ENCODE data around the gene HDAC11. TPM values are rescaled to one million over a fixed set of nuclear protein-coding genes. Genes with fewer than 3 reads are reported as not detected.
"Not testable (repeated sequence)": the region's sequence is repeated elsewhere in the genome, so short reads cannot be mapped to it uniquely, and the experiment has no call there.

HDAC11 gene
- polyA plus RNA-seq, 1 donor: 15.8 TPM

GRCh38 chr3:13470894-13471574 lies 9.1 kb upstream of the HDAC11 start:
- DNase-seq (ENCODE audit: low read depth): no peak

DNA sequence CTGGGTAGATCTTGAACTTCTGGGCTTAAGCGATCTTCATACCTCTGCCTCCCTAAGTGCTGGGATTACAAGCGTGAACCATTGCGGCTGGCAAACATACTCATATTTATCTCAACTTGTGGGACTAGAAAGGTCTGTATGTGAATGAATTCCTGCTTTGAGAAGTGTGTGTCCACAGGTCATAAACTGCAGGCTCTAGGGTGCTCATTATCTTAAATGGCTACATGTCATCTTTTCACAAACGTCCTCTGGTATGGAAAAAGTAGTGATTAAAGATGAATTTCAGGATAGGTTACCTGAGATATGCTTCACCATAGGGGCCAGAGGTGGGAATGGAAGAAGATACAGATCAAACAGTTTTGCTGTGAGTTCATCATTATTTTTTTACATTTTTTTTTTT lies 7.8 kb upstream of the HDAC11 start:
- no peak for DNase-seq (ENCODE audit: low read depth)

DNA sequence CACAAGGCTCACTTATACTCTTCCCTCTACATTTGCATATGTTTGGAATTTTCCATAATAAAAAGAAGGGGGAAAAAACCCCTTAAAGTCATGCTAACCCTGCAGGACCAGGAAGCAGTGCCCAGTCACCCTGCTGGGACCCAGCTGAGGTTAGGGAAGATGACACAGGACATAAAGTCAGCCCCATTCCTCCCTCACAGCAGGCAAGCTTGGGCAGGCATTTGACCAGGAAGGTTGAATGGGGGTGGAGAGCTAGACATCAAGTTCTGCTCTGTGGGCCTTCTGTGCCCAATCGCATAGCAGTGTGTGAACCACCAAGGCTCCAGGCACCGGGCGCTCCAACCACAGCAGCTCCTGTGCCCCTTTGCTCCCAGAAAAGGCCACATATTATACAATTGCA lies 7.1 kb upstream of the HDAC11 start:
- no peak for DNase-seq (ENCODE audit: low read depth)

DNA sequence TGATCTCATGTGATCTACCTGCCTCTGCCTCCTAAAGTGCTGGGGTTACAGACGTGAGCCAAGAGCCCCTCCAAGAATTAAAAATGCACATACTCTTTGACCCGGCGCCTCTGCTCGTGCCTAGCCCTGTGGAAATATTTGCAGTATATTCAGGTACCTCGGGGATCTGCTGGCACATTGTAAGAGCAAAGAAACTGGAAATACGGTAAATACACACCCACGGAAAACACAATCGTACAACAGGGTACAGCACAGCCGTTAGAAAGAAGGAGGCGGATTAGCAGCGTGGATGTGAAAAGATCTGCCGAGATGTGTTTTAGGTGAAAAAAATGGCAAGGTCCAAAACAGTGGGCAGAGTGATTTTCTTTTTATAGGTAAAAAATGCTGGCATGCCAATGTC lies 6.1 kb upstream of the HDAC11 start:
- no peak for DNase-seq (ENCODE audit: low read depth)

- no peak for DNase-seq (ENCODE audit: low read depth)
Observed at GRCh38 chr3:13474776-13475303, 5.3 kb upstream of the HDAC11 start.

- no peak for DNase-seq (ENCODE audit: low read depth)
Observed at GRCh38 chr3:13475871-13476590, 4.1 kb upstream of the HDAC11 start.

GRCh38 chr3:13477943-13478342 lies 2.2 kb upstream of the HDAC11 start:
- no peak for DNase-seq (ENCODE audit: low read depth)

GRCh38 chr3:13479332-13479581 lies 849 bp upstream of the HDAC11 start:
- no peak for DNase-seq (ENCODE audit: low read depth)

DNA sequence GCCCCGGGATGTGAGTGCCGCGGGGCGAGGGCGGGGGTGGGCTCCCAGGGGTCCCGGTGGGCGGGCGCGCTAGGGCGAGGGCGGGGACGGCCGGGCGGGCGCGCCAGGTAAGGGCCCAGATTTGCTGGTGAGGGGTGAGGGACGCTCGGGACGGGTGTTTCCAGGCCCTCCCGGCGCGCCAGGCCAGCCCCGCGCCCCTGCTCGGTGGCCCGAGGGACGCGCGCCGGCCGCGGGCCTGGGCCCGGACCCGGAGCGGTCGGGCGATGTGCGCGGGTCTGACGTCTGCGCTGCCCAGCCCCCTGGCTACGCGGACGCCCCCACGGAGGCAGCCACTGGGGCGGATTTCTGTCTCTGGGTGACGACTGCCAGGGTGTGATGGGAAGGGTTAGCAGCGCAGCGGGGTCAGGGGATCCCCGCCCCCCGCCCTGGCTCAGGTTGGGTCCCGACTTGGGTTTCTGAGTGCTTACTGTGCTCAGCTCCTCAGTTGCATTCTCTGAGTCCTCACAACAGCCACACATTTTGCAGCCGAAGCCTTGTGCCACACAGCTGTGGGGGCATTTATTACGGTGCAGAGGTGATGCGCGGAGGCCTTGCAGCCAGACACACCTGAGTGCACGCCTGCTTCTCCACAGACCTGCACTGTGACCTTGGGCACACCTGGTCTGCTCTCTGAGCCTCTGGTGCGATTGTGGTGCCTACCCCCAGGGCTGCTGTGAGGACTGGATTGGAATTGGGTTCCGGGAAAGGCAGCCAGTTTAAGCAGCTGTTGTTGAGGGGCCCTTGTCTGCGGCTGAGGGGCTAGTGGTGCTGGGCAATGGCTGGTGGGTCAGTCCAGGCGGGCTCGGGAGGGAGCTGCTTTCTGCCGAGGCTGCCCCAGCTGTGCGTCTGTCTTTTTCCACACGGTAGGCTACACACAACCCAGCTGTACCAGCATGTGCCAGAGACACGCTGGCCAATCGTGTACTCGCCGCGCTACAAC lies 523 bp downstream of the HDAC11 start:
- no peak for DNase-seq (ENCODE audit: low read depth)

- no peak for DNase-seq (ENCODE audit: low read depth)
Observed at GRCh38 chr3:13482106-13482690, 2.1 kb downstream of the HDAC11 start.

DNA sequence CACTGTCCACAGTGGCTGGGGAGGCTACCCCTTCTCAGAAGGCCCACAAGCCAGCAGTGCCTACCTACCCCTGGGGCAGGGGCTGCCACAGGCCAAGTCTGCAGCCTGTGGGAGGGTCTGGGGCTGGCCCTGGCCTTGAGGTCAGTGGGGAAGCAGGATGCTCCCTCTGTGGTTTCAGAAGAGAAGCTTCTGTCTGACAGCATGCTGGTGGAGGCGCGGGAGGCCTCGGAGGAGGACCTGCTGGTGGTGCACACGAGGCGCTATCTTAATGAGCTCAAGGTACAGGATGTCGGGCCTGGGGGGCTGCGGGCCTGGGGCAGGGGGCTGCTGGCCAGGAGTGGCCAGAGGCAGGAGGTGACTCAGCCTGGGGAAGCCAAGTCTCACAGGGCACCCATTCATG lies 3.2 kb downstream of the HDAC11 start:
- no peak for DNase-seq (ENCODE audit: low read depth)

- no peak for DNase-seq (ENCODE audit: low read depth)
Observed at GRCh38 chr3:13483988-13484695, 4.0 kb downstream of the HDAC11 start.

GRCh38 chr3:13484851-13485590 lies 4.9 kb downstream of the HDAC11 start:
- DNase-seq (ENCODE audit: low read depth): no peak

GRCh38 chr3:13485630-13486562 lies 5.8 kb downstream of the HDAC11 start:
- not testable (repeated sequence) for DNase-seq (ENCODE audit: low read depth)

DNA sequence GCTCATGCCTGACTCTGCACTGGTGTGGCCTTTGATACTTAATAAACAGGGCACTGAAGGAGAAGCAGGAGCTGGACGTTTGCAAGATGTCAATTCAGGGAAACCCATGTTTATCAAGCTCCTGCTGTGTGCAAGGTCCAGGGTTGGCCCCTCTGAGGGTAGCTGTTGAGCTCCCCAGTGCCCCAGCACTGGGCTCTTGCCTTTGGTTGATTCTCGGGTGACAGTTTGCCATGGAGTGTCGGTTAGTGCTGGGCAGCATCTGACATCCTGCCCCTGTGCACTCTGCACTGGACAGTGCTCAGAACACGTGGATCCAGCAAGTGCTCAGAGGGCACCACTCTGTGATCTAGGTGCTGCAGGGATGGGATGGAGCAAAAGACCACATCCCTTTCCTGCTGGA lies 7.3 kb downstream of the HDAC11 start:
- no peak for DNase-seq (ENCODE audit: low read depth)

- no peak for DNase-seq (ENCODE audit: low read depth)
Observed at GRCh38 chr3:13491206-13491974, 11.3 kb downstream of the HDAC11 start.

- DNase-seq (ENCODE audit: low read depth): no peak
Observed at GRCh38 chr3:13492048-13492447, 11.9 kb downstream of the HDAC11 start.

DNA sequence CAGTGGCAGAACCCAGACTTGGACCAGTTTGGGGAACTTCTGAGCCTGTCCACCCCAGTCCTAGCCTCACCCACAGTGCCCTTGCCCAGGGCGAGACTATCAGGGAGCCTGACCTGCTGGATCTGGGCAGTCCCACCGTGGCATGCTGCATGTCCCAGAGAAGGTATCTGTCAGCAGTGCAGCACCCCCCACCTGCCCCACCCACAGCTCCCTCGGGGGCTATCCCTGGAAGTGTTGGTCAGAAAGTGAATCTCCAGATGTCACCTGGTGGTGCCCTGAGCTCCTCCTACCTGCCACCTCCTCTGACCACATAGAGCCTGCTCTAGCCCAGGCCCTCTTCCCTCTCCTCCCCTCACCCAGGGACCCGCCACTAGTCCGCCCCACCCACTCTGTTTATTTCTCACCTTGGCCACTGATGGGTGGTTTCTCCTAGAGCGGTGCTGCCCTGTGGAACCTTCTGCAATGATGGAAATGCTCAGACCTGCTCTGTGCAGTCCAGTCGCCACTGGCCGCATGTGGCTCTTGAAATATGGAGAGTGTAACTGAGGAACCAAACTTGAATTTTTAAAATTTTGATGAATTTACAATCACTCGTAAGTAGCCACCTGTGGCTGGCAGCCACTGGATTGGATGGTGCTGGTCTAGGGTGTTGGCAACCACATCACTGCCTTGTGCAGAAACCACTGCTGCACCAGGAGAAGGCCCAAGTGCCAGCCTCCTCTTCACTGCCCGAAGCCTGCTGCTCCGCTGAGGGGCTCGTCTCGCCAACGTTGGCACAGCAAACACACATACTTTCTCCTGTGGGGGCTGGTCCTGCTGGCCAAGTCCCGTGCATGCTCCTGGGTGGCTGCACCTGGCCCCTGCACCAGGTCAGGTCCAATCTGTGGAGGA lies 13.1 kb downstream of the HDAC11 start:
- no peak for DNase-seq (ENCODE audit: low read depth)
